Colonic mucosa (tissue), 4 donors: ENCODE data around the gene AFG1L. TPM values are rescaled to one million over a fixed set of nuclear protein-coding genes. Genes with fewer than 3 reads are reported as not detected.

Source experiments
- DNase-seq: peaks from one replicate; pipeline ENCODE4 v3.0.0-alpha.2; 2020
- H3K27ac ChIP-seq: fragments of 200-600 bp; one replicate; pipeline ENCODE4 v1.8.0; 2021
- H3K27me3 ChIP-seq: fragments of 200-600 bp; one replicate; pipeline ENCODE4 v1.8.0; 2021
- H3K36me3 ChIP-seq: fragments of 200-600 bp; one replicate; pipeline ENCODE4 v1.8.0; 2021
- H3K4me1 ChIP-seq: fragments of 200-600 bp; one replicate; pipeline ENCODE4 v1.8.0; 2021; ENCODE audit warnings: mild to moderate bottlenecking
- H3K4me3 ChIP-seq: fragments of 200-600 bp; one replicate; pipeline ENCODE4 v1.8.0; 2021
- H3K9ac ChIP-seq, 2 donors: one replicate each; pipeline ENCODE4 v1.7.0; 2013; ENCODE audit warnings: control low read depth in 2 of 2, low read depth in 2 of 2, low read length in 2 of 2
- H3K9me3 ChIP-seq: fragments of 200-600 bp; one replicate; pipeline ENCODE4 v1.8.0; 2021
- CTCF ChIP-seq: fragments of 200-600 bp; IDR thresholded peaks from one replicate; pipeline ENCODE4 v1.8.0; 2022; ENCODE audit warnings: antibody characterized with exemption, mild to moderate bottlenecking
- intact Hi-C: fragments of 100-400 bp; cut with DNase I; formaldehyde crosslinking; loops from one replicate; pipeline ENCODE4 v1.14.1; 2022
- total RNA-seq, 2 donors: library from RNA; stranded (reverse); fragmentation: NEBNext Ultra II Directional in 1 of 2; extraction: Animal tissue kit (Norgen Biotek cat#: 25700) in 1 of 2; gene quantifications; one replicate each; pipeline ENCODE4 v1.2.1, GENCODE V29; 2021
- donor health status: healthy.
- donor health status: DM: no; HTN: no; CAD: no.
- donor health status: DM: no; HTN: no; CAD: no.

Gene AFG1L
- total RNA-seq, 2 donors from 2014 or later: 9.5 to 10.9 TPM

DNA sequence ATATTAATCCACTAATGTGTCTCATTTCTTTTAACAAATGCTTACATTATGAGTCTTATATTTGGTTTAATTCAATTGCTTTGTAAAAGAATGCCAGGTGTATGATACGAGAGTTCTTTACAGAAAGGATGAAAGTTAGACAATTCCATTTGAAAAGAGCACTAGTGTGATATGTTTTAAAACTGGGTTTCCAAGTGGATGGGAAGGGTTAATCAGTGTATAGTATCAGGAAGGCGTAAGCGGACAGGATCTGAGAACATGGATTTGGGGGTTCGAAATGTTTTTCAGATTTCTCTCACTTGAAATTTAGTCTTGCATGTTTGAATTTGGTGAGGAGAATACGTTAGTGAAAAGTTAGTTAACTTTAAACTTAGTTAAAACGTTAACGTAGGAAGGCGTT, 268.4 kb downstream of the AFG1L start:
- Histone ChIP-seq H3K9me3 (no peaks in the 10 kb centered on the region), H3K36me3 (no peaks in the 10 kb centered on the region), H3K27ac (peak overlapping the region; percentile 100), H3K4me1 (peaks cover 6% of the 10 kb centered on the region), H3K27me3 (no peaks in the 10 kb centered on the region), H3K4me3 (peak overlapping the region; percentile 79), H3K9ac (peak overlapping the region in 1 of 2 donors; percentile 95)
- TF ChIP-seq CTCF: no peak
- no peak for DNase-seq
- intact Hi-C loops: no loop called here

DNA sequence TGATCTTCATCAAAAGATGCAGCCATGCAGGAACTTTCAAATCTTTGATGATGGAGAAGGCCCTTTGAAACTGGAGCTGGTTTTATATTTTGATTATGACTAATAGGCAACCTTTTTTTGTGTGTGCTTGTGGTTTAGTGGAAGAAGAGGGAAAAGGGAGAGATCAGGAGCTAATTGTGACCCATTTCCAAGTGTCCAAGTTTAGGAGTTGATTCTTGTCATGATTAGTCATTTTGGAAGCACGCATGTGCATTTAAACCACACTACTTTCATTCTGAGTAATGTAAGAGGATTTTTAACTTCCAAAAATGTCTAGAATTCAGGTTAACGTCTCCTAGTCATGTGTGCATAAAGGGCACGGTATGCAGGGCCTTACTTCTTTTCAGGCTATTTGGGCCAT, 269.3 kb downstream of the AFG1L start:
- H3K9ac ChIP-seq: peak overlapping the region in 1 of 2 donors; percentile 28
- intact Hi-C loops: no loop called here
- peak overlapping the region; percentile 65 for H3K27ac ChIP-seq
- peaks cover 6% of the 10 kb centered on the region for H3K4me1 ChIP-seq
- H3K4me3 ChIP-seq: no peak overlapping the region
- no peaks in the 10 kb centered on the region for H3K9me3 ChIP-seq
- H3K27me3 ChIP-seq: no peaks in the 10 kb centered on the region
- DNase-seq: no peak
- TF ChIP-seq CTCF: no peak
- H3K36me3 ChIP-seq: no peaks in the 10 kb centered on the region

DNA sequence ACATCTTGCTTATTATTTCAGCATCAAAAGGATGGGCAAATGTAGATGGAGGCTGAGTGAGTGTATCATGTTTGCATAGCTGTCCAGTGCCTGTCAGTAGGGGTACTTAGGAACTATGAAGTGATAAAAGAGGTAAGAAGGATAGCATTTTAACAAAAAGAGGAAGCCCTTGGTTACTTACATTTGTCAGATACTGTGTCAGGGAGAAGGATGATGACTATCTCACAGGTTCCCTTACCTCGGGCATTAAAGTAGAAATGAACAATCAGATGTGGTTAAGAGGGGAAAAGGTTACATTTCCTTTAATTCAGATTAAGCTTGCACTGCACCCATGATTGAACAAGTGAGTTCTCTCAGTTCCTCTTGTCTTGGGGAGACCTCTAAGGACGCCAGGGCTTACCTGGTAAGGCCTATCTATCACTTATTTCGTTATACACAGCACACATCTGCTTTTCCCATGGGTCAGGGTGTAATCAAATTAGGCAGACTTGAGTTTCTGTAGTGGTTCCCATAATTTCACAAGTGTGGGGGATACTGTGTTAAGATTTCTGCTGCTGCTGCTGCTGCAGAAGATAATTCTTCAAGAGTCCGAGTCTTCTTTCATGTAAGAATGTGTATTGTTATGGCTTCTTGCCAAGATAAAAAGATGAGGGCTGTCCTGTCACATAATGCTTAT, 270.4 kb downstream of the AFG1L start:
- no peak for TF ChIP-seq CTCF
- Histone ChIP-seq H3K9ac (peak overlapping the region; percentile 26 to 66), H3K4me1 (peaks cover 6% of the 10 kb centered on the region), H3K27me3 (no peaks in the 10 kb centered on the region), H3K36me3 (no peaks in the 10 kb centered on the region), H3K27ac (peak overlapping the region; percentile 65), H3K9me3 (no peaks in the 10 kb centered on the region), H3K4me3 (no peak overlapping the region)
- intact Hi-C loops: loop anchor here (5.0 kb wide), 1 partner anchor 217 kb away; no protein-coding TSS in a partner anchor
- DNase-seq: no peak

GRCh38 chr6:108565893-108566292, 271.0 kb downstream of the AFG1L start:
- no peak for TF ChIP-seq CTCF
- intact Hi-C loops: loop anchor here (5.0 kb wide), 1 partner anchor 216 kb away; no protein-coding TSS in a partner anchor
- peak; percentile 44 for DNase-seq
- H3K4me1 ChIP-seq: peaks cover 6% of the 10 kb centered on the region
- no peaks in the 10 kb centered on the region for H3K9me3 ChIP-seq
- H3K36me3 ChIP-seq: no peaks in the 10 kb centered on the region
- H3K4me3 ChIP-seq: no peak overlapping the region
- peak overlapping the region; percentile 65 for H3K27ac ChIP-seq
- no peak overlapping the region for H3K9ac ChIP-seq
- no peaks in the 10 kb centered on the region for H3K27me3 ChIP-seq

GRCh38 chr6:108566406-108566805, 271.6 kb downstream of the AFG1L start:
- Histone ChIP-seq H3K9ac (no peak overlapping the region), H3K4me1 (peaks cover 6% of the 10 kb centered on the region), H3K9me3 (no peaks in the 10 kb centered on the region), H3K27me3 (no peaks in the 10 kb centered on the region), H3K27ac (peak overlapping the region; percentile 65), H3K36me3 (no peaks in the 10 kb centered on the region), H3K4me3 (no peak overlapping the region)
- no peak for TF ChIP-seq CTCF
- intact Hi-C loops: loop anchor here (5.0 kb wide), 1 partner anchor 216 kb away; no protein-coding TSS in a partner anchor
- no peak for DNase-seq
